ENCODE measurements around the gene PSMB2. TPM values are rescaled to one million over a fixed set of nuclear protein-coding genes. Genes with fewer than 3 reads are reported as not detected.
"Not testable (repeated sequence)": the region's sequence is repeated elsewhere in the genome, so short reads cannot be mapped to it uniquely, and the experiment has no call there.

Gene PSMB2
- 10 to 100 TPM; 91.9 to 96.4 TPM for total RNA-seq

GRCh38 chr1:35641233-35641866 lies at the start of gene PSMB2:
Gene PSMB2, minus strand, starts transcription at chr1:35641526. Its CDS starts 94 bp downstream, at chr1:35641432.
- Mint-ChIP-seq H3K4me1 (ENCODE audit: low read depth) (peaks cover 30% of the 10 kb centered on the region), H3K27me3 (ENCODE audit: low read depth) (peaks cover 5% of the 10 kb centered on the region)
- CTCF ChIA-PET, result no interaction called here

GRCh38 chr1:35691080-35691479 lies 49.8 kb upstream of the PSMB2 start:
- Mint-ChIP-seq H3K27me3 (ENCODE audit: low read depth) (peaks cover 2% of the 10 kb centered on the region), H3K36me3 (ENCODE audit: low read depth) (no peaks in the 10 kb centered on the region), H3K4me1 (ENCODE audit: low read depth) (no peaks in the 10 kb centered on the region), H3K9me3 (no peaks in the 10 kb centered on the region), H3K4me3 (no peak overlapping the region), H3K27ac (no peak overlapping the region)
- no peak for DNase-seq
- CTCF ChIA-PET, result interaction anchor here (1.2 kb wide), 1 partner anchor 36 kb away, joined by 3 read pairs; no protein-coding TSS in a partner anchor
- intact Hi-C loops (cut with micrococcal nuclease), result no loop called here

More at GRCh38 chr1:35641233-35641866, at the start of gene PSMB2:
- H3K4me3 Mint-ChIP-seq, result peak within 1 kb of the TSS; percentile 100
- no peaks in the 10 kb centered on the region for H3K9me3 Mint-ChIP-seq
- peak within 1 kb of the TSS; percentile 99 for H3K27ac Mint-ChIP-seq
- intact Hi-C loops (cut with micrococcal nuclease), result loop anchor here (1.0 to 5.0 kb wide), 4 partner anchors 77 to 189 kb away; partner anchors contain the start of genes C1orf216, KIAA0319L and NCDN
- peaks cover 6% of the 10 kb centered on the region for H3K36me3 Mint-ChIP-seq (ENCODE audit: low read depth)
- peak; percentile 98 for DNase-seq

- H3K27me3 Mint-ChIP-seq (ENCODE audit: low read depth); H3K4me1 Mint-ChIP-seq (ENCODE audit: low read depth); H3K4me3 Mint-ChIP-seq; CTCF ChIA-PET; DNase-seq; H3K9me3 Mint-ChIP-seq; H3K36me3 Mint-ChIP-seq (ENCODE audit: low read depth); intact Hi-C loops (cut with micrococcal nuclease): not testable (repeated sequence)
- peak overlapping the region; percentile 18 for H3K27ac Mint-ChIP-seq
These were observed 48.8 kb upstream of the PSMB2 start for GRCh38 chr1:35690103-35690502.

GRCh38 chr1:35688161-35688560 lies 46.8 kb upstream of the PSMB2 start:
- intact Hi-C loops (cut with micrococcal nuclease), result no loop called here
- DNase-seq, result no peak
- Mint-ChIP-seq H3K27me3 (ENCODE audit: low read depth) (peaks cover 6% of the 10 kb centered on the region), H3K4me1 (ENCODE audit: low read depth) (no peaks in the 10 kb centered on the region), H3K27ac (no peak overlapping the region), H3K4me3 (no peak overlapping the region), H3K9me3 (no peaks in the 10 kb centered on the region), H3K36me3 (ENCODE audit: low read depth) (no peaks in the 10 kb centered on the region)
- CTCF ChIA-PET, result interaction anchor here (2.2 kb wide), 1 partner anchor 27 kb away, joined by 10 read pairs; no protein-coding TSS in a partner anchor

GRCh38 chr1:35683012-35683411 lies 41.7 kb upstream of the PSMB2 start:
- H3K36me3 Mint-ChIP-seq (ENCODE audit: low read depth), result no peaks in the 10 kb centered on the region
- no peak overlapping the region for H3K4me3 Mint-ChIP-seq
- intact Hi-C loops (cut with micrococcal nuclease), result no loop called here
- H3K27me3 Mint-ChIP-seq (ENCODE audit: low read depth), result peaks cover 8% of the 10 kb centered on the region
- no peak overlapping the region for H3K27ac Mint-ChIP-seq
- H3K4me1 Mint-ChIP-seq (ENCODE audit: low read depth), result no peaks in the 10 kb centered on the region
- CTCF ChIA-PET, result interaction anchor here (1.0 kb wide), 1 partner anchor 32 kb away, joined by 4 read pairs; no protein-coding TSS in a partner anchor
- DNase-seq, result no peak
- no peaks in the 10 kb centered on the region for H3K9me3 Mint-ChIP-seq

- CTCF ChIA-PET, result interaction anchor here (1.7 kb wide), 1 partner anchor 47 kb away, joined by 3 read pairs; no protein-coding TSS in a partner anchor
- H3K4me3 Mint-ChIP-seq, result no peak overlapping the region
- H3K4me1 Mint-ChIP-seq (ENCODE audit: low read depth), result no peaks in the 10 kb centered on the region
- DNase-seq, result no peak
- H3K27me3 Mint-ChIP-seq (ENCODE audit: low read depth), result peaks cover 6% of the 10 kb centered on the region
- no peak overlapping the region for H3K27ac Mint-ChIP-seq
- H3K9me3 Mint-ChIP-seq, result no peaks in the 10 kb centered on the region
- intact Hi-C loops (cut with micrococcal nuclease), result no loop called here
- H3K36me3 Mint-ChIP-seq (ENCODE audit: low read depth), result no peaks in the 10 kb centered on the region
These were observed 38.9 kb upstream of the PSMB2 start for GRCh38 chr1:35680271-35680670.

GRCh38 chr1:35675773-35676172 lies 34.4 kb upstream of the PSMB2 start:
- Mint-ChIP-seq H3K9me3 (no peaks in the 10 kb centered on the region), H3K4me3 (no peak overlapping the region), H3K27ac (no peak overlapping the region), H3K27me3 (ENCODE audit: low read depth) (peaks cover 2% of the 10 kb centered on the region), H3K36me3 (ENCODE audit: low read depth) (no peaks in the 10 kb centered on the region), H3K4me1 (ENCODE audit: low read depth) (no peaks in the 10 kb centered on the region)
- CTCF ChIA-PET, result no interaction called here
- intact Hi-C loops (cut with micrococcal nuclease), result no loop called here
- DNase-seq, result no peak

- no peak overlapping the region for H3K27ac Mint-ChIP-seq
- no peak for DNase-seq
- no peak overlapping the region for H3K4me3 Mint-ChIP-seq
- CTCF ChIA-PET, result interaction anchor here (0.6 kb wide), 1 partner anchor 859 kb away, joined by 4 read pairs; no protein-coding TSS in a partner anchor
- no peaks in the 10 kb centered on the region for H3K9me3 Mint-ChIP-seq
- H3K36me3 Mint-ChIP-seq (ENCODE audit: low read depth), result no peaks in the 10 kb centered on the region
- H3K27me3 Mint-ChIP-seq (ENCODE audit: low read depth), result no peaks in the 10 kb centered on the region
- intact Hi-C loops (cut with micrococcal nuclease), result no loop called here
- no peaks in the 10 kb centered on the region for H3K4me1 Mint-ChIP-seq (ENCODE audit: low read depth)
These were observed 32.8 kb upstream of the PSMB2 start for GRCh38 chr1:35674111-35674510.

GRCh38 chr1:35672116-35672515 lies 30.8 kb upstream of the PSMB2 start:
- no peaks in the 10 kb centered on the region for H3K9me3 Mint-ChIP-seq
- DNase-seq, result no peak
- H3K36me3 Mint-ChIP-seq (ENCODE audit: low read depth), result no peaks in the 10 kb centered on the region
- intact Hi-C loops (cut with micrococcal nuclease), result no loop called here
- H3K27ac Mint-ChIP-seq, result no peak overlapping the region
- no peak overlapping the region for H3K4me3 Mint-ChIP-seq
- CTCF ChIA-PET, result no interaction called here
- no peaks in the 10 kb centered on the region for H3K27me3 Mint-ChIP-seq (ENCODE audit: low read depth)
- H3K4me1 Mint-ChIP-seq (ENCODE audit: low read depth), result no peaks in the 10 kb centered on the region

- Mint-ChIP-seq H3K27ac (no peak overlapping the region), H3K4me3 (no peak overlapping the region), H3K27me3 (ENCODE audit: low read depth) (peaks cover 3% of the 10 kb centered on the region), H3K36me3 (ENCODE audit: low read depth) (no peaks in the 10 kb centered on the region), H3K9me3 (no peaks in the 10 kb centered on the region), H3K4me1 (ENCODE audit: low read depth) (no peaks in the 10 kb centered on the region)
- DNase-seq, result no peak
- CTCF ChIA-PET, result no interaction called here
- intact Hi-C loops (cut with micrococcal nuclease), result no loop called here
These were observed 27.2 kb upstream of the PSMB2 start for GRCh38 chr1:35668506-35668905.

GRCh38 chr1:35666916-35667315 lies 25.6 kb upstream of the PSMB2 start:
- Mint-ChIP-seq H3K4me3 (no peak overlapping the region), H3K9me3 (no peaks in the 10 kb centered on the region), H3K4me1 (ENCODE audit: low read depth) (no peaks in the 10 kb centered on the region), H3K27ac (no peak overlapping the region), H3K27me3 (ENCODE audit: low read depth) (peaks cover 3% of the 10 kb centered on the region), H3K36me3 (ENCODE audit: low read depth) (no peaks in the 10 kb centered on the region)
- DNase-seq, result no peak
- intact Hi-C loops (cut with micrococcal nuclease), result no loop called here
- CTCF ChIA-PET, result no interaction called here

- no peaks in the 10 kb centered on the region for H3K4me1 Mint-ChIP-seq (ENCODE audit: low read depth)
- CTCF ChIA-PET, result no interaction called here
- no peaks in the 10 kb centered on the region for H3K9me3 Mint-ChIP-seq
- H3K27me3 Mint-ChIP-seq (ENCODE audit: low read depth), result peaks cover 3% of the 10 kb centered on the region
- no peaks in the 10 kb centered on the region for H3K36me3 Mint-ChIP-seq (ENCODE audit: low read depth)
- DNase-seq, result no peak
- intact Hi-C loops (cut with micrococcal nuclease), result no loop called here
- no peak overlapping the region for H3K27ac Mint-ChIP-seq
- H3K4me3 Mint-ChIP-seq, result no peak overlapping the region
These were observed 24.9 kb upstream of the PSMB2 start for GRCh38 chr1:35666216-35666615.

GRCh38 chr1:35663434-35663833 lies 22.1 kb upstream of the PSMB2 start:
- no peaks in the 10 kb centered on the region for H3K9me3 Mint-ChIP-seq
- H3K4me1 Mint-ChIP-seq (ENCODE audit: low read depth), result no peaks in the 10 kb centered on the region
- peaks cover 3% of the 10 kb centered on the region for H3K27me3 Mint-ChIP-seq (ENCODE audit: low read depth)
- no peaks in the 10 kb centered on the region for H3K36me3 Mint-ChIP-seq (ENCODE audit: low read depth)
- intact Hi-C loops (cut with micrococcal nuclease), result no loop called here
- no peak overlapping the region for H3K4me3 Mint-ChIP-seq
- H3K27ac Mint-ChIP-seq, result no peak overlapping the region
- no peak for DNase-seq
- CTCF ChIA-PET, result no interaction called here

Measured in activated naive CD4-positive, alpha-beta T cell treated with anti-CD3 and anti-CD28 coated beads for 36 hours (primary cell).